Neuronal stem cell (in vitro differentiated cells): ENCODE data around the gene CFAP73.

Experiments used
- DNase-seq: peaks from one replicate; pipeline ENCODE4 v3.0.0-alpha.2; 2013; ENCODE audit warnings: low spot score
- H2AFZ ChIP-seq: one replicate; pipeline ENCODE4 v1.6.1; 2013; ENCODE audit warnings: mild to moderate bottlenecking, low read length, inconsistent platforms
- H2AK5ac ChIP-seq: 2 replicates; pipeline ENCODE4 v1.6.1; 2013; ENCODE audit warnings: low read depth, mild to moderate bottlenecking, inconsistent platforms, low read length, moderate library complexity, mixed read lengths
- H2BK120ac ChIP-seq: 2 replicates; pipeline ENCODE4 v1.6.1; 2013; ENCODE audit warnings: low read depth, mild to moderate bottlenecking, inconsistent platforms, low read length, moderate library complexity, mixed read lengths
- H2BK12ac ChIP-seq: one replicate; pipeline ENCODE4 v1.6.1; 2013; ENCODE audit warnings: low read length, inconsistent platforms
- H2BK15ac ChIP-seq: 2 replicates; pipeline ENCODE4 v1.6.1; 2013; ENCODE audit warnings: mild to moderate bottlenecking, low read length, inconsistent platforms, mixed read lengths
- H2BK5ac ChIP-seq: one replicate; pipeline ENCODE4 v1.6.1; 2013; ENCODE audit warnings: inconsistent platforms, mild to moderate bottlenecking, low read length, moderate library complexity
- H3K14ac ChIP-seq: one replicate; pipeline ENCODE4 v1.6.1; 2013; ENCODE audit warnings: low read length, inconsistent platforms
- H3K18ac ChIP-seq: 2 replicates; pipeline ENCODE4 v1.6.1; 2013; ENCODE audit warnings: low read length, inconsistent platforms
- H3K23ac ChIP-seq: 2 replicates; pipeline ENCODE4 v1.6.1; 2013; ENCODE audit warnings: low read depth, mild to moderate bottlenecking, mixed read lengths, low read length, inconsistent platforms; ENCODE audit not compliant: poor library complexity
- H3K27ac ChIP-seq: replicated peaks from 3 replicates; pipeline ENCODE4 v1.5.1; 2013; ENCODE audit warnings: low read length, inconsistent platforms
- H3K27me3 ChIP-seq, 3 experiments: 2 replicates each; pipeline ENCODE4 v1.6.1; 2013; ENCODE audit warnings: low read length in 3 of 3, mild to moderate bottlenecking in 2 of 3, inconsistent platforms in 1 of 3, low read depth in 1 of 3, mixed read lengths in 1 of 3, moderate library complexity in 1 of 3; ENCODE audit not compliant: control insufficient read depth in 3 of 3, insufficient read depth in 3 of 3
- H3K36me3 ChIP-seq, 2 donors: replicated peaks in 1 of 2; 2 replicates each; pipeline ENCODE4 v1.6.1; 2013; ENCODE audit warnings: low read length in 2 of 2; ENCODE audit not compliant: control insufficient read depth in 2 of 2, insufficient read depth in 2 of 2
- H3K4ac ChIP-seq: 2 replicates; pipeline ENCODE4 v1.6.1; 2013; ENCODE audit warnings: inconsistent platforms, mild to moderate bottlenecking, low read length, moderate library complexity
- H3K4me1 ChIP-seq, 2 donors: 1 replicate in 1 of 2; 2 replicates in 1 of 2; pipeline ENCODE4 v1.6.1; 2013; ENCODE audit warnings: low read length in 2 of 2, low read depth in 1 of 2; ENCODE audit not compliant: control insufficient read depth in 2 of 2, insufficient read depth in 1 of 2
- H3K4me2 ChIP-seq: one replicate; pipeline ENCODE4 v1.6.1; 2013; ENCODE audit warnings: mild to moderate bottlenecking, low read length, inconsistent platforms; ENCODE audit not compliant: insufficient read depth, poor library complexity, severe bottlenecking
- H3K4me3 ChIP-seq, 2 donors: 2 replicates each; pipeline ENCODE4 v1.5.1; 2013; ENCODE audit warnings: low read length in 2 of 2, mild to moderate bottlenecking in 2 of 2, inconsistent platforms in 1 of 2, moderate library complexity in 1 of 2
- H3K79me1 ChIP-seq: one replicate; pipeline ENCODE4 v1.6.1; 2013; ENCODE audit warnings: low read depth, mild to moderate bottlenecking, inconsistent platforms, low read length, moderate library complexity
- H3K9ac ChIP-seq: one replicate; pipeline ENCODE4 v1.6.1; 2013; ENCODE audit warnings: mild to moderate bottlenecking, low read depth, low read length, inconsistent platforms; ENCODE audit not compliant: poor library complexity
- H3K9me3 ChIP-seq, 2 donors: replicated peaks in 1 of 2; 2 replicates each; pipeline versions ENCODE3 to v1.6.1; 2013; ENCODE audit warnings: low read length in 2 of 2, mild to moderate bottlenecking in 2 of 2, inconsistent platforms in 1 of 2, low read depth in 1 of 2, mixed read lengths in 1 of 2, moderate library complexity in 1 of 2; ENCODE audit not compliant: control insufficient read depth in 2 of 2, insufficient read depth in 1 of 2
- H4K8ac ChIP-seq: one replicate; pipeline ENCODE4 v1.6.1; 2013; ENCODE audit warnings: low read depth, mild to moderate bottlenecking, inconsistent platforms, low read length, moderate library complexity
- H4K91ac ChIP-seq: one replicate; pipeline ENCODE4 v1.6.1; 2013; ENCODE audit warnings: low read length, low read depth, mild to moderate bottlenecking, inconsistent platforms; ENCODE audit not compliant: poor library complexity
- WGBS, 2 donors: extraction: QIAGEN DNeasy Blood & Tissue Kit; methylation state at CpG; one replicate each; pipeline ENCODE4 v1.1.7; 2013; ENCODE audit warnings: missing lambda C conversion rate in 2 of 2, mixed read lengths in 1 of 2; ENCODE audit not compliant: insufficient read length in 2 of 2, insufficient replicate concordance in 1 of 2; ENCODE audit errors: extremely low coverage in 2 of 2; 5-methylcytosine and 5-hydroxymethylcytosine counted together

Gene CFAP73

DNA sequence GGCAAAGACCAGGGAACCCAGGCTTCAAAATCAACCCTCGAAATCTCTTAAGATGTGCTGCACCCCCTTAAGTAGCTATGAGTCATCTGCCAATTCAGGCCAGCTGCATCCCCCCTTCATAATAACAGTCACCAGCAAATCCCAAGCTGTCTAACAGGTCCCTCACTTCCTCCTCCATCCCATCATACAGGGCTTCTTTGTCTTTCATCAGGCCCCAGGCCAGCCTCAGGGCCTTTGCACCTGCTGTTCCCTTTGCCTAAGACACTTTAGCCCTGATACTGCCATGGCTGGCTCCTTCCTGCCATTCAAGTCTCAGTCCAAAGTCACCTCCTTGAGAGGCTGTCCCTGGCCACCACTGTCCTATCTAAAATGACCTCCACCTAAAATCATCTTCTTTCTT is 18.0 kb upstream of the CFAP73 start:
- Histone ChIP-seq H2BK12ac (no peak overlapping the region), H3K9ac (no peak overlapping the region), H2BK120ac (no peak overlapping the region), H2BK5ac (no peak overlapping the region), H3K27ac (no peak overlapping the region), H3K4ac (no peak overlapping the region), H3K9me3 (no peaks in the 10 kb centered on the region), H3K4me2 (no peak overlapping the region), H3K27me3 (peaks cover 3 to 68% (median 18%) of the 10 kb centered on the region in 3 experiments), H3K23ac (no peak overlapping the region), H3K4me1 (peaks cover 0 to 7% of the 10 kb centered on the region in 2 donors), H2AK5ac (peak overlapping the region; percentile 27), H3K18ac (no peak overlapping the region), H4K91ac (no peak overlapping the region), H3K4me3 (no peak overlapping the region), H3K36me3 (no peaks in the 10 kb centered on the region), H2AFZ (no peak overlapping the region), H3K14ac (no peak overlapping the region), H4K8ac (no peak overlapping the region), H3K79me1 (peaks cover 4% of the 10 kb centered on the region), H2BK15ac (no peak overlapping the region)
- no peak for DNase-seq
- no CpG with 5 or more reads among the region's 1 CpG for WGBS, 2 donors

- Histone ChIP-seq H3K4me1 (peaks cover 0 to 7% of the 10 kb centered on the region in 2 donors), H2AFZ (no peak overlapping the region), H3K36me3 (no peaks in the 10 kb centered on the region), H3K27ac (no peak overlapping the region), H2BK12ac (no peak overlapping the region), H3K9ac (no peak overlapping the region), H3K27me3 (peaks cover 3 to 70% (median 19%) of the 10 kb centered on the region in 3 experiments), H3K18ac (peak overlapping the region; percentile 27), H3K14ac (no peak overlapping the region), H3K4me3 (no peak overlapping the region), H2BK120ac (no peak overlapping the region), H3K79me1 (peaks cover 4% of the 10 kb centered on the region), H3K23ac (no peak overlapping the region), H3K4ac (no peak overlapping the region), H2BK5ac (no peak overlapping the region), H2BK15ac (peak overlapping the region; percentile 86), H2AK5ac (peak overlapping the region; percentile 79), H4K91ac (no peak overlapping the region), H4K8ac (no peak overlapping the region), H3K4me2 (no peak overlapping the region), H3K9me3 (no peaks in the 10 kb centered on the region)
- DNase-seq, result no peak
- no CpG with 5 or more reads among the region's 6 CpGs for WGBS, 2 donors
These were observed 16.5 kb upstream of the CFAP73 start for GRCh38 chr12:113133036-113133435.

DNA sequence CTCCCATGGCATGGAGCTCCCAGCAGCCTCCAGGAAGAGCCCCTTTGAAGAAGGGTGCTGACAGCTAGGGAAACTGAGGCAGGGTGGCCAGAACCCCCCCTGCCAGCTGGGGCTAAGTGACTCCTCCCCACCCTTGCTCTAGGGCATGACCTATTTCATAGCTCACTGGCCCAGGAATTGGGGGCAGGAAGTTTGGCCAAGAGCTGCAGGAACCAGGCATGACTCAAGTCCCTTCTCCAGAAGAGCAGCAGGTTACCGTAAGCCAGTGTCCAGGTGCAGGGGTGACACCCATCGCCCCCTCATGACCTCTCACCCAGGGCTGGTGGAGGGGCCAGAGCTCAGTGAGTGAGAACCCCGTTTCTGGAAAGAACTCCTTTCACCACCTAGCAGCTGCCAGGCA is 15.9 kb upstream of the CFAP73 start:
- H3K27me3 ChIP-seq, result peaks cover 3 to 69% (median 20%) of the 10 kb centered on the region in 3 experiments
- no peak overlapping the region for H2BK5ac ChIP-seq
- no CpG with 5 or more reads among the region's 3 CpGs for WGBS, 2 donors
- H2BK12ac ChIP-seq, result no peak overlapping the region
- no peak overlapping the region for H3K23ac ChIP-seq
- no peaks in the 10 kb centered on the region for H3K36me3 ChIP-seq
- H4K91ac ChIP-seq, result no peak overlapping the region
- H2BK120ac ChIP-seq, result no peak overlapping the region
- H3K4me1 ChIP-seq, result peaks cover 0 to 7% of the 10 kb centered on the region in 2 donors
- no peak for DNase-seq
- no peak overlapping the region for H3K4me3 ChIP-seq
- H4K8ac ChIP-seq, result no peak overlapping the region
- peak overlapping the region; percentile 41 for H2AK5ac ChIP-seq
- no peak overlapping the region for H2BK15ac ChIP-seq
- H3K4ac ChIP-seq, result no peak overlapping the region
- peak overlapping the region; percentile 49 for H3K18ac ChIP-seq
- H3K4me2 ChIP-seq, result no peak overlapping the region
- H3K27ac ChIP-seq, result no peak overlapping the region
- H3K9me3 ChIP-seq, result no peaks in the 10 kb centered on the region
- peaks cover 4% of the 10 kb centered on the region for H3K79me1 ChIP-seq
- no peak overlapping the region for H3K9ac ChIP-seq
- H2AFZ ChIP-seq, result no peak overlapping the region
- H3K14ac ChIP-seq, result no peak overlapping the region

DNA sequence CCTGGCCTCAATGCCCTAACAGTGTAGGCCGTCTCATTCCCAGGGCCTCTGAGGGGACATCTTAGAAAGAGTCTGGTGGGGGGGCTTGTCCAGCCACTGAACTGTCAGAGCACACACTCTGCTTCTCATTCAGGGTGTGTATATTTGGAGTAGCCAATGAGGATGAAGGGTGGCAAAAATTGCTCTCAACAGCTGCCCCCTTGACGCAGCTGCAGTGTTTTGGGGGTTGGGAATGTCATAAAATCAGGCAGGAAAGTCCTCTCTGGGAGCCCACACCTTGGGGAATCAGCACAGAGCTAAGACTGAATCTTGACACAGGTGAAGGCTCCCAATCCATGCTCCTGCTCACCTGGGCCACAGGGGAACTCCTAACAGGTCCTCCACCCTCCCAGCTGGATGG is 15.5 kb upstream of the CFAP73 start:
- no peak overlapping the region for H2AFZ ChIP-seq
- no peak overlapping the region for H2BK120ac ChIP-seq
- no peak overlapping the region for H2BK12ac ChIP-seq
- no peak for DNase-seq
- no peak overlapping the region for H3K23ac ChIP-seq
- peak overlapping the region; percentile 54 for H2BK15ac ChIP-seq
- peaks cover 3 to 65% (median 20%) of the 10 kb centered on the region in 3 experiments for H3K27me3 ChIP-seq
- no CpG with 5 or more reads among the region's 2 CpGs for WGBS, 2 donors
- no peak overlapping the region for H3K27ac ChIP-seq
- peaks cover 0 to 7% of the 10 kb centered on the region in 2 donors for H3K4me1 ChIP-seq
- H2AK5ac ChIP-seq, result peak overlapping the region; percentile 96
- H3K4ac ChIP-seq, result no peak overlapping the region
- H2BK5ac ChIP-seq, result no peak overlapping the region
- no peak overlapping the region for H4K91ac ChIP-seq
- H4K8ac ChIP-seq, result no peak overlapping the region
- H3K36me3 ChIP-seq, result no peaks in the 10 kb centered on the region
- no peak overlapping the region for H3K4me2 ChIP-seq
- H3K4me3 ChIP-seq, result no peak overlapping the region
- no peak overlapping the region for H3K14ac ChIP-seq
- peaks cover 4% of the 10 kb centered on the region for H3K79me1 ChIP-seq
- no peaks in the 10 kb centered on the region for H3K9me3 ChIP-seq
- H3K18ac ChIP-seq, result peak overlapping the region; percentile 18
- no peak overlapping the region for H3K9ac ChIP-seq
